Fibroblast of peridontal ligament (primary cell): ENCODE results near the gene UPF1.
"Not testable (repeated sequence)": the region's sequence is repeated elsewhere in the genome, so short reads cannot be mapped to it uniquely, and the experiment has no call there.

ENCODE experiments used
- DNase-seq: peaks from one replicate; pipeline ENCODE4 v3.0.0-alpha.2; 2010; ENCODE audit errors: extremely low read depth

The UPF1 gene

GRCh38 chr19:18898607-18899408, 67.0 kb downstream of the UPF1 start:
- DNase-seq: no peak

- no peak for DNase-seq
Measured at GRCh38 chr19:18899624-18900560, 68.1 kb downstream of the UPF1 start.

- no peak for DNase-seq
Measured at GRCh38 chr19:18900700-18901481, 69.1 kb downstream of the UPF1 start.

- no peak for DNase-seq
Measured at GRCh38 chr19:18901491-18901890, 69.7 kb downstream of the UPF1 start.

GRCh38 chr19:18902519-18902918, 70.8 kb downstream of the UPF1 start:
- not testable (repeated sequence) for DNase-seq

GRCh38 chr19:18903156-18904037, 71.6 kb downstream of the UPF1 start:
- DNase-seq: no peak

- DNase-seq: no peak
Measured at GRCh38 chr19:18904334-18905057, 72.7 kb downstream of the UPF1 start.

- DNase-seq: no peak
Measured at GRCh38 chr19:18905058-18905456, 73.3 kb downstream of the UPF1 start.

GRCh38 chr19:18905513-18906236, 73.9 kb downstream of the UPF1 start:
- DNase-seq: no peak

GRCh38 chr19:18906605-18907519, 75.1 kb downstream of the UPF1 start:
- no peak for DNase-seq

- DNase-seq: no peak
Measured at GRCh38 chr19:18908917-18909619, 77.3 kb downstream of the UPF1 start.

- no peak for DNase-seq
Measured at GRCh38 chr19:18910010-18910409, 78.3 kb downstream of the UPF1 start.

- DNase-seq: no peak
Measured at GRCh38 chr19:18910801-18911436, 79.2 kb downstream of the UPF1 start.

- no peak for DNase-seq
Measured at GRCh38 chr19:18912933-18913332, 81.2 kb downstream of the UPF1 start.

GRCh38 chr19:18913466-18913865, 81.7 kb downstream of the UPF1 start:
- DNase-seq: no peak

- peak; percentile 40 for DNase-seq
Measured at GRCh38 chr19:18915639-18916038, 83.9 kb downstream of the UPF1 start.

GRCh38 chr19:18917593-18917992, 85.8 kb downstream of the UPF1 start:
- DNase-seq: not testable (repeated sequence)
